ENCODE measurements around the gene EP400.

Gene EP400

GRCh38 chr12:132000286-132000872 lies 50.6 kb downstream of the EP400 start:
- no CpG with 5 or more reads among the region's 1 CpG for WGBS
- Histone ChIP-seq H3K27me3 (ENCODE audit: insufficient read depth, low read length) (no peaks in the 10 kb centered on the region), H3K9ac (ENCODE audit: low read depth, low read length) (no peak overlapping the region), H3K4me3 (ENCODE audit: low read length) (no peak overlapping the region), H3K4me1 (ENCODE audit: insufficient read depth, low read length) (peaks cover 8% of the 10 kb centered on the region), H3K36me3 (ENCODE audit: insufficient read depth, low read length) (peaks cover 48% of the 10 kb centered on the region), H3K9me3 (ENCODE audit: insufficient read depth, low read depth, low read length) (no peaks in the 10 kb centered on the region), H3K27ac (ENCODE audit: low read depth, low read length) (no peak overlapping the region)

DNA sequence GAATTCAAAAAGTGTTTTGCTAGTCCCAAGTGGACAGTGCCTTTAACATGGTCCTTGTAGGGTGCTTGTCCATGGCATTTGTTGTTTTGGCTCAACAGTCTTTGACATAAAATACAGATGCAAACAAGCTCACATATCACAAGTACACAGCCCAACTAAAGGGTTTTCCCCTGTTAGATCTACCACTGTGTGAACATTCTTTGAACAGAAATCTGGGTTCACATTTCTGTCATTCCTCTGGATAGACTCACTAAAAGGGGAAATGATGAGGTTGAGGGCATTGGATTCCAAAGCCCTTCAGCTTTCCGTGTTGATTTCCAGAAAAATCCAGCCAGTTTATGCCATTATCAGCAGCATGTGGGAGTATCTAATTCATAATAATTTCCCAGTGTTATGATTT lies 54.1 kb downstream of the EP400 start:
- no peak overlapping the region for H3K4me3 ChIP-seq (ENCODE audit: low read length)
- no peaks in the 10 kb centered on the region for H3K27me3 ChIP-seq (ENCODE audit: insufficient read depth, low read length)
- H3K9me3 ChIP-seq (ENCODE audit: insufficient read depth, low read depth, low read length), result no peaks in the 10 kb centered on the region
- no peaks in the 10 kb centered on the region for H3K4me1 ChIP-seq (ENCODE audit: insufficient read depth, low read length)
- no peak overlapping the region for H3K9ac ChIP-seq (ENCODE audit: low read depth, low read length)
- peaks cover 70% of the 10 kb centered on the region for H3K36me3 ChIP-seq (ENCODE audit: insufficient read depth, low read length)
- no peak overlapping the region; the same call in 1 of the 2 replicates for H3K27ac ChIP-seq (ENCODE audit: low read depth, low read length)
- WGBS, result 92% methylated on average over 1 of the region's 1 CpG

DNA sequence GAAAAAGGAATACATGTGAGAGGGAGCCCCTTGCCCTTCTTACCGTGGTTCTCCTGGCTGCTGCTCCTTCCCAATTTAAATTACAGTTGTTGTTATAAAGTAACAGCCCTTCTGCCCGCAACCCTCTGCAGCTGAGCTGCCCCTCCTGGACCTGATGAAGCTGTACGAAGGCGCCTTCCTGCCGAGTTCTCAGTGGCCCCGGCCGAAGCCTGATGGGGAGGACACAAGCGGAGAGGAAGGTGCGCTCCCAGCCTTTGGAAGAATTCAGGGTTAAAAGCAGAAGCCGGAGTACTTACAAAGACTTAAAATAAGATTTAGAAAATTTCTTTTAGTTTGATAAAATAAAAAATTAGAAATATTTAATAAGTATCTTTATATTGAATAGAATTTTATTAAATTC lies 55.2 kb downstream of the EP400 start:
- no peaks in the 10 kb centered on the region for H3K9me3 ChIP-seq (ENCODE audit: insufficient read depth, low read depth, low read length)
- H3K27ac ChIP-seq (ENCODE audit: low read depth, low read length), result no peak overlapping the region
- peaks cover 74% of the 10 kb centered on the region for H3K36me3 ChIP-seq (ENCODE audit: insufficient read depth, low read length)
- 96% methylated on average over 10 of the region's 10 CpGs for WGBS
- H3K9ac ChIP-seq (ENCODE audit: low read depth, low read length), result no peak overlapping the region
- no peaks in the 10 kb centered on the region for H3K27me3 ChIP-seq (ENCODE audit: insufficient read depth, low read length)
- no peaks in the 10 kb centered on the region for H3K4me1 ChIP-seq (ENCODE audit: insufficient read depth, low read length)
- no peak overlapping the region for H3K4me3 ChIP-seq (ENCODE audit: low read length)

DNA sequence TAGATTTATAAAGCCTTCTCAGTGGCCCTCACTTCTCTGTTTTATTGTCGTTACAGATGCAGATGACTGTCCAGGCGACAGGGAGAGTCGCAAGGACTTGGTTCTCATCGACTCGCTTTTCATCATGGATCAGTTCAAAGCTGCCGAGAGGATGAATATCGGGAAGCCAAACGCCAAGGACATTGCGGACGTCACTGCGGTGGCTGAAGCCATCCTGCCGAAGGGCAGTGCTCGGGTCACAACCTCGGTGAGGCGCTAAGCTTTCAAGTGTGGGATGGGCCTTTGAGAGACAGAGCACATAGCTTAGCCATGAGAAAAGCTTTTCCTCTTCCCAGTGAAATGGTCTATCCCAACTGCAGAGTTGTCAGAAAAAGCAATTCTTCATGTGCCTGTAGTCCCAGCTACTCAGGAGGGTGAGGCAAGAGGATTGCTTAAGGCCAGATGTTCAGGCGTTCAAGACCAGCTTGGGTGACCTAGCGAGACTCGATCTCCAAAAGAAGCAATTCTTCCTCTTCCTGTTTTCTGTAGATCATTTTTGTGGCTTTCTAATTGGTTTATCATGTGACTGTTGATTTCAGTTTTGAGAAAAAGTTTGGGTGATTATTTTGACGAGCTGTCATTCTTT lies 56.4 kb downstream of the EP400 start:
- 96% methylated on average over 19 of the region's 19 CpGs for WGBS
- H3K4me1 ChIP-seq (ENCODE audit: insufficient read depth, low read length), result no peaks in the 10 kb centered on the region
- H3K4me3 ChIP-seq (ENCODE audit: low read length), result no peak overlapping the region
- H3K27me3 ChIP-seq (ENCODE audit: insufficient read depth, low read length), result no peaks in the 10 kb centered on the region
- H3K9me3 ChIP-seq (ENCODE audit: insufficient read depth, low read depth, low read length), result no peaks in the 10 kb centered on the region
- no peak overlapping the region for H3K9ac ChIP-seq (ENCODE audit: low read depth, low read length)
- no peak overlapping the region for H3K27ac ChIP-seq (ENCODE audit: low read depth, low read length)
- peaks cover 78% of the 10 kb centered on the region for H3K36me3 ChIP-seq (ENCODE audit: insufficient read depth, low read length)

- Histone ChIP-seq H3K27ac (ENCODE audit: low read depth, low read length) (no peak overlapping the region), H3K27me3 (ENCODE audit: insufficient read depth, low read length) (no peaks in the 10 kb centered on the region), H3K4me1 (ENCODE audit: insufficient read depth, low read length) (no peaks in the 10 kb centered on the region), H3K4me3 (ENCODE audit: low read length) (no peak overlapping the region), H3K9me3 (ENCODE audit: insufficient read depth, low read depth, low read length) (no peaks in the 10 kb centered on the region), H3K9ac (ENCODE audit: low read depth, low read length) (no peak overlapping the region), H3K36me3 (ENCODE audit: insufficient read depth, low read length) (peaks cover 83% of the 10 kb centered on the region)
- WGBS, result 92% methylated on average over 6 of the region's 6 CpGs
Observed at GRCh38 chr12:132007041-132007440, 57.3 kb downstream of the EP400 start.

GRCh38 chr12:132009336-132009859 lies 59.7 kb downstream of the EP400 start:
- H3K9me3 ChIP-seq (ENCODE audit: insufficient read depth, low read depth, low read length), result no peaks in the 10 kb centered on the region
- 96% methylated on average over 5 of the region's 5 CpGs for WGBS
- H3K27ac ChIP-seq (ENCODE audit: low read depth, low read length), result no peak overlapping the region
- H3K36me3 ChIP-seq (ENCODE audit: insufficient read depth, low read length), result peaks cover 88% of the 10 kb centered on the region
- H3K4me1 ChIP-seq (ENCODE audit: insufficient read depth, low read length), result no peaks in the 10 kb centered on the region
- H3K27me3 ChIP-seq (ENCODE audit: insufficient read depth, low read length), result no peaks in the 10 kb centered on the region
- no peak overlapping the region for H3K4me3 ChIP-seq (ENCODE audit: low read length)
- H3K9ac ChIP-seq (ENCODE audit: low read depth, low read length), result no peak overlapping the region

GRCh38 chr12:132012919-132013568 lies 63.3 kb downstream of the EP400 start:
- WGBS, result 91% methylated on average over 20 of the region's 20 CpGs
- H3K4me3 ChIP-seq (ENCODE audit: low read length), result no peak overlapping the region

DNA sequence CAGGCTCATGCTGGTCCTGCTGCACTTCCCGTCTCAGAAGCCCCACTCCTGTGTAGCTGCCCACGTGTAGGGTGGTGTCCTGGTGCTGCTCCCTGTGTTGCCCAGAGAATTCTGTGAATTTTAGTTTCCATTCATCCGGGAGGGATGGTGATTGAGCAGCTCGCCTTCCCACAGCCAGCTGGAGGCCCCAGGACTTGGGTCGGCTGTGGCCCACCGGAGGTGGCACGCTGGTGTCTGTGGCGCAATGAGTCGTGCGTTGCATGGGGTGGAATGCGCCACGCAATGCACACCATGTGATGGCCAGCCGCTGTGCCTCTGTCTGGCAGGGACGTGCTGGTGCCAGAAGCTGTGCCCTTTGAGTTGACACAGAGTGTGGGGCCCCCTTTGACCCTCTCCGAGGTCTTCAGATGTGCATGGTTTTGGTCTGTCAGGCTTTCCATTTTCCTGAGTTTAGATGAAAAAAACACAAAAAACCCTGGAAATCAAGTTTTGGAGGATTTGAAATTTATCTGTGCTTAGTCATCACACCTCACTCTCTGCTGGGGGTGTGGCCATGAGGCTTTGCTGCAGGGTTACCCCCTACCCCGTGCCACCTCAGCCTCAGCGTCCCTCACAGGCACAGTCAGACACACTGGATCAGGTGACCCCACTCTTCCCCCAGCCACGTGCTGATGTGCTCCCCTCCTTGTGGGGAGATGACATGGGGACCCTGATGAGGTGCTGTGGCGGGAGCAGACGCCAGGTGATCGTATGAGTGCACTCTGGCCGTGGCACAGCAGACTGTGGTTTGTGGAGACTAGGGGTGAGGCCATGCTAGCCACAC lies 64.6 kb downstream of the EP400 start:
- 90% methylated on average over 22 of the region's 22 CpGs for WGBS
- no peak overlapping the region for H3K27ac ChIP-seq (ENCODE audit: low read depth, low read length)
- peaks cover 94% of the 10 kb centered on the region for H3K36me3 ChIP-seq (ENCODE audit: insufficient read depth, low read length)
- H3K9me3 ChIP-seq (ENCODE audit: insufficient read depth, low read depth, low read length), result no peaks in the 10 kb centered on the region
- H3K9ac ChIP-seq (ENCODE audit: low read depth, low read length), result no peak overlapping the region
- H3K27me3 ChIP-seq (ENCODE audit: insufficient read depth, low read length), result no peaks in the 10 kb centered on the region
- H3K4me1 ChIP-seq (ENCODE audit: insufficient read depth, low read length), result no peaks in the 10 kb centered on the region
- no peak overlapping the region for H3K4me3 ChIP-seq (ENCODE audit: low read length)

More at GRCh38 chr12:132012919-132013568, 63.3 kb downstream of the EP400 start:
- Histone ChIP-seq H3K27me3 (ENCODE audit: insufficient read depth, low read length) (no peaks in the 10 kb centered on the region), H3K4me1 (ENCODE audit: insufficient read depth, low read length) (no peaks in the 10 kb centered on the region), H3K9ac (ENCODE audit: low read depth, low read length) (no peak overlapping the region), H3K27ac (ENCODE audit: low read depth, low read length) (no peak overlapping the region), H3K9me3 (ENCODE audit: insufficient read depth, low read depth, low read length) (no peaks in the 10 kb centered on the region), H3K36me3 (ENCODE audit: insufficient read depth, low read length) (peaks cover 92% of the 10 kb centered on the region)

- Histone ChIP-seq H3K27me3 (ENCODE audit: insufficient read depth, low read length) (no peaks in the 10 kb centered on the region), H3K27ac (ENCODE audit: low read depth, low read length) (no peak overlapping the region), H3K36me3 (ENCODE audit: insufficient read depth, low read length) (peaks cover 96% of the 10 kb centered on the region), H3K9ac (ENCODE audit: low read depth, low read length) (no peak overlapping the region), H3K4me3 (ENCODE audit: low read length) (no peak overlapping the region), H3K9me3 (ENCODE audit: insufficient read depth, low read depth, low read length) (no peaks in the 10 kb centered on the region), H3K4me1 (ENCODE audit: insufficient read depth, low read length) (no peaks in the 10 kb centered on the region)
- WGBS, result 90% methylated on average over 7 of the region's 7 CpGs
Observed at GRCh38 chr12:132014915-132015280, 65.2 kb downstream of the EP400 start.

DNA sequence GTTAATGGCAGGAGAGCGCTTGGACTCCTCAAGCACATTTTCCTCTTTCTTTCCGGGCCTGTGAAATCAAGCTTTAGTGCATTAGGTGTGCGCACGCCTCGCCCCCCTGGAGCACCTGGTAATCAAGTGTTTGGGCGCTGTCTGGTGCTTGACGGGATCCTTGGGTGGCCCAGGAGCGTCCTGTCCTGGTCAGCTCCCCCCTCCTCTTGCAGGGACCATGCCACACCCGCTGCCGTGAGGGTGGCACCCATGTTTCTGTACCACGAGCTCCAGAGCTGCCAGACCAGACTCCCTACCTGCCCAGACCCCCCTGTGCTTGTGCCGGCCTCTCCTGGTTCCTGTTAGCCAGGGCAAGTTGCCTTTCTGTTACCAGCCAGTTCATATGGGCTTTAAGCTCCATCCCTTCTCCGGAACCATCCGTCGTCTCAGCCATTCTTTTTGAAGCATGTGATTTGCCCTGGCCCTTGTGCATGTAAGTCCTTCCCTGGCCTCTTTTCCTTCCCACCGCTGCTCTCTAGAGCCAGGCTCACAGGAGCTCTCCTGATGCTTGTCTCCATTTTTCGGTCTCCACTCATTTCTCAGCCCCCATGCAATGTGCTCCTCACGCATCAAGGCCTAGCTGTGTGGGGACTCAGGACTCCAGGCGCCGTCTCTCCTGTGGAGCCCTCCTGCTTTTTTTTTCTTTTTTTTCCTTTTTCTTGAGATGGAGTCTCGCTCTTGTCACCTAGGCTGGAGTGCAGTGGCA lies 66.1 kb downstream of the EP400 start:
- Histone ChIP-seq H3K9ac (ENCODE audit: low read depth, low read length) (no peak overlapping the region), H3K27me3 (ENCODE audit: insufficient read depth, low read length) (no peaks in the 10 kb centered on the region), H3K4me1 (ENCODE audit: insufficient read depth, low read length) (no peaks in the 10 kb centered on the region), H3K27ac (ENCODE audit: low read depth, low read length) (no peak overlapping the region), H3K36me3 (ENCODE audit: insufficient read depth, low read length) (peaks cover 98% of the 10 kb centered on the region), H3K4me3 (ENCODE audit: low read length) (no peak overlapping the region), H3K9me3 (ENCODE audit: insufficient read depth, low read depth, low read length) (no peaks in the 10 kb centered on the region)
- 96% methylated on average over 21 of the region's 21 CpGs for WGBS
